Retinal pigment epithelial cell (primary cell): ENCODE results near the gene SLC19A2.

ENCODE experiments used
- DNase-seq: peaks from one replicate; pipeline ENCODE4 v3.0.0-alpha.2; 2010; ENCODE audit warnings: low read depth
- H3K4me3 ChIP-seq: 2 replicates; pipeline ENCODE4 v1.5.1; 2011; ENCODE audit warnings: mild to moderate bottlenecking, low read length, control low read depth, moderate library complexity
- CTCF ChIP-seq: conservative IDR thresholded peaks from 2 replicates; pipeline ENCODE4 v1.5.1; 2011; ENCODE audit warnings: low read depth, low read length, control low read depth, inconsistent platforms

Gene SLC19A2

GRCh38 chr1:169494343-169494742, 8.6 kb upstream of the SLC19A2 start:
- TF ChIP-seq CTCF = no peak
- no peak overlapping the region for H3K4me3 ChIP-seq
- no peak for DNase-seq

GRCh38 chr1:169493251-169493650, 7.5 kb upstream of the SLC19A2 start:
- no peak for DNase-seq
- no peak overlapping the region for H3K4me3 ChIP-seq
- no peak for TF ChIP-seq CTCF

GRCh38 chr1:169491845-169492281, 6.1 kb upstream of the SLC19A2 start:
- TF ChIP-seq CTCF = no peak
- no peak overlapping the region for H3K4me3 ChIP-seq
- no peak for DNase-seq

GRCh38 chr1:169488157-169488556, 2.4 kb upstream of the SLC19A2 start:
- DNase-seq = no peak

GRCh38 chr1:169487561-169487960, 1.8 kb upstream of the SLC19A2 start:
- no peak for DNase-seq
- TF ChIP-seq CTCF = no peak
- H3K4me3 ChIP-seq = no peak overlapping the region

More at GRCh38 chr1:169488157-169488556, 2.4 kb upstream of the SLC19A2 start:
- no peak overlapping the region for H3K4me3 ChIP-seq
- no peak for TF ChIP-seq CTCF

GRCh38 chr1:169487133-169487532, 1.4 kb upstream of the SLC19A2 start:
- TF ChIP-seq CTCF = no peak
- H3K4me3 ChIP-seq = peak overlapping the region; percentile 76
- DNase-seq = no peak

GRCh38 chr1:169486281-169487051, 722 bp upstream of the SLC19A2 start:
- H3K4me3 ChIP-seq = peak overlapping the region; percentile 76
- DNase-seq = no peak
- no peak for TF ChIP-seq CTCF
